HepG2 (cell line): ENCODE measurements around the gene CHAF1A. TPM values are rescaled to one million over a fixed set of nuclear protein-coding genes. Genes with fewer than 3 reads are reported as not detected.

Source experiments
- ASH2L ChIP-seq: fragments of 300-600, 200-600 bp; sonication (generic); IDR thresholded peaks from 2 replicates; pipeline ENCODE4 v1.7.0; 2017; ENCODE audit warnings: low read depth, mild to moderate bottlenecking, moderate library complexity, mixed read lengths, low read length; ENCODE audit not compliant: insufficient read length
- FOXK2 ChIP-seq: fragments of 450-650 bp; IDR thresholded peaks from 2 replicates; pipeline ENCODE4 v1.6.1; 2016
- FOXP1 ChIP-seq, 2 experiments: fragments of 450-650 bp in 1 of 2; IDR thresholded peaks; 2 replicates each; pipeline ENCODE4 v1.6.1; 2017 to 2018; ENCODE audit warnings: antibody characterized with exemption in 1 of 2
- GFI1 ChIP-seq: sonication (generic); formaldehyde crosslinking; IDR thresholded peaks from 2 replicates; pipeline ENCODE4 v1.5.0; 2020; ENCODE audit warnings: missing genetic modification reagents, mild to moderate bottlenecking, borderline replicate concordance
- HMGA1 ChIP-seq: sonication (generic); formaldehyde crosslinking; conservative IDR thresholded peaks from 2 replicates; pipeline ENCODE4 v1.4.0; 2020; ENCODE audit warnings: missing genetic modification reagents
- KLF15 ChIP-seq: sonication (generic); formaldehyde crosslinking; IDR thresholded peaks from 2 replicates; pipeline ENCODE4 v1.8.1; 2023; ENCODE audit warnings: borderline replicate concordance, mild to moderate bottlenecking, inconsistent platforms, missing genetic modification reagents, mixed read lengths
- KLF9 ChIP-seq: IDR thresholded peaks from 2 replicates; pipeline ENCODE4 v1.6.1; 2016; ENCODE audit warnings: low read depth
- PHF5A ChIP-seq: IDR thresholded peaks from one replicate; pipeline ENCODE4 v1.6.1; 2018; ENCODE audit warnings: low read depth, missing genetic modification reagents; ENCODE audit not compliant: unreplicated experiment
- RNF2 ChIP-seq: fragments of 450-650 bp; conservative IDR thresholded peaks from 2 replicates; pipeline ENCODE4 v1.6.1; 2016; ENCODE audit warnings: low read depth
- SKI ChIP-seq: fragments of 450-650 bp; IDR thresholded peaks from one replicate; pipeline ENCODE4 v1.6.1; 2018; ENCODE audit warnings: mild to moderate bottlenecking; ENCODE audit not compliant: partially characterized antibody
- SRSF1 ChIP-seq: fragments of 200-400 bp; formaldehyde crosslinking; optimal IDR thresholded peaks from 2 replicates; pipeline ENCODE3; 2017; ENCODE audit warnings: mild to moderate bottlenecking, low read depth, low read length, moderate library complexity
- TBL1XR1 ChIP-seq: fragments of 150-350 bp; IDR thresholded peaks from 2 replicates; pipeline ENCODE4 v1.6.1; 2014; ENCODE audit warnings: borderline replicate concordance, low read length; ENCODE audit not compliant: partially characterized antibody
- TEF ChIP-seq: sonication (generic); formaldehyde crosslinking; IDR thresholded peaks from 2 replicates; pipeline ENCODE4 v1.5.0; 2020; ENCODE audit warnings: missing genetic modification reagents
- ZBTB42 ChIP-seq: sonication (generic); formaldehyde crosslinking; IDR thresholded peaks from 2 replicates; pipeline ENCODE4 v1.5.0; 2020; ENCODE audit warnings: mild to moderate bottlenecking, missing genetic modification reagents
- ZMYM4 ChIP-seq: sonication (generic); formaldehyde crosslinking; IDR thresholded peaks from 2 replicates; pipeline ENCODE4 v1.8.1; 2023; ENCODE audit warnings: mild to moderate bottlenecking, missing genetic modification reagents
- ZNF510 ChIP-seq: sonication (generic); formaldehyde crosslinking; IDR thresholded peaks from 2 replicates; pipeline ENCODE4 v1.4.0; 2020; ENCODE audit warnings: low read depth, mild to moderate bottlenecking, missing genetic modification reagents
- ZNF703 ChIP-seq: sonication (generic); formaldehyde crosslinking; IDR thresholded peaks from 2 replicates; pipeline ENCODE4 v1.5.1; 2020; ENCODE audit warnings: missing genetic modification reagents, mild to moderate bottlenecking, moderate library complexity, borderline replicate concordance
- ZNF737 ChIP-seq: sonication (generic); formaldehyde crosslinking; IDR thresholded peaks from 2 replicates; pipeline ENCODE4 v1.5.0; 2020; ENCODE audit warnings: missing genetic modification reagents, mild to moderate bottlenecking, borderline replicate concordance
- polyA plus RNA-seq, 8 experiments: library from polyadenylated mRNA; depleted of rRNA in 3 of 8; stranded (reverse) in 7 of 8; unstranded in 1 of 8; fragments of >200 nt; fragmentation: Illumina TruSeq in 4 of 8; extraction: Trizol in 4 of 8; gene quantifications; 2 replicates each; pipeline versions ENCODE4 v1.2.1 to v1.2.3, GENCODE V29; 2011 to 2016; ENCODE audit warnings: low read depth in 4 of 8, missing spikeins in 1 of 8, mixed read lengths in 1 of 8; ENCODE audit not compliant: insufficient read depth in 1 of 8
- total RNA-seq, 5 experiments: library from RNA; depleted of rRNA; stranded (reverse); fragments of >200 nt; fragmentation: Illumina TruSeq; extraction: Trizol; gene quantifications; 2 replicates each; pipeline ENCODE4 v1.2.3, GENCODE V29; 2016; ENCODE audit warnings: low read depth in 1 of 5
- TF ChIP-seq, protein P1 (sequence below): IDR thresholded peaks from 2 replicates; pipeline ENCODE4 v1.6.1; 2016
- TF ChIP-seq, protein P2 (sequence below): sonication (generic); formaldehyde crosslinking; IDR thresholded peaks from 2 replicates; pipeline ENCODE4 v1.5.1; 2020; ENCODE audit warnings: missing genetic modification reagents, mild to moderate bottlenecking, borderline replicate concordance
- TF ChIP-seq, protein P3 (sequence below): sonication (generic); formaldehyde crosslinking; conservative IDR thresholded peaks from 2 replicates; pipeline ENCODE4 v1.4.0; 2020; ENCODE audit warnings: missing genetic modification reagents

CHAF1A gene
- total and polyA plus RNA-seq, 2 of the 13 experiments (the other 11 are each of a cell fraction or from before 2014, with no cell fraction given), result 11.0 to 34.8 TPM

GRCh38 chr19:4471403-4472173 is 69.1 kb downstream of the CHAF1A start (continued):
- no peak for TF ChIP-seq KLF15 (CRISPR knock-in tag)
- TF ChIP-seq, protein P1, sequence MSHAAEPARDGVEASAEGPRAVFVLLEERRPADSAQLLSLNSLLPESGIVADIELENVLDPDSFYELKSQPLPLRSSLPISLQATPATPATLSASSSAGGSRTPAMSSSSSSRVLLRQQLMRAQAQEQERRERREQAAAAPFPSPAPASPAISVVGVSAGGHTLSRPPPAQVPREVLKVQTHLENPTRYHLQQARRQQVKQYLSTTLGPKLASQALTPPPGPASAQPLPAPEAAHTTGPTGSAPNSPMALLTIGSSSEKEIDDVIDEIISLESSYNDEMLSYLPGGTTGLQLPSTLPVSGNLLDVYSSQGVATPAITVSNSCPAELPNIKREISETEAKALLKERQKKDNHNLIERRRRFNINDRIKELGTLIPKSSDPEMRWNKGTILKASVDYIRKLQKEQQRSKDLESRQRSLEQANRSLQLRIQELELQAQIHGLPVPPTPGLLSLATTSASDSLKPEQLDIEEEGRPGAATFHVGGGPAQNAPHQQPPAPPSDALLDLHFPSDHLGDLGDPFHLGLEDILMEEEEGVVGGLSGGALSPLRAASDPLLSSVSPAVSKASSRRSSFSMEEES (CRISPR knock-in tag), result no peak; the same call in 1 of the 2 replicates
- TF ChIP-seq ZNF510 (CRISPR knock-in tag), result no peak
- TF ChIP-seq SKI, result peak; percentile 53
- TF ChIP-seq FOXP1 (IDR thresholded peaks at IDR 0.05), result no peak
- TF ChIP-seq FOXP1 (CRISPR knock-in tag; IDR thresholded peaks at IDR 0.05), result no peak
- no peak for TF ChIP-seq RNF2
- peak; percentile 46 for TF ChIP-seq TBL1XR1
- TF ChIP-seq PHF5A (CRISPR knock-in tag), result no peak
- TF ChIP-seq ASH2L, result no peak
- no peak for TF ChIP-seq HMGA1 (CRISPR knock-in tag)
- no peak for TF ChIP-seq SRSF1
- TF ChIP-seq, protein P2, sequence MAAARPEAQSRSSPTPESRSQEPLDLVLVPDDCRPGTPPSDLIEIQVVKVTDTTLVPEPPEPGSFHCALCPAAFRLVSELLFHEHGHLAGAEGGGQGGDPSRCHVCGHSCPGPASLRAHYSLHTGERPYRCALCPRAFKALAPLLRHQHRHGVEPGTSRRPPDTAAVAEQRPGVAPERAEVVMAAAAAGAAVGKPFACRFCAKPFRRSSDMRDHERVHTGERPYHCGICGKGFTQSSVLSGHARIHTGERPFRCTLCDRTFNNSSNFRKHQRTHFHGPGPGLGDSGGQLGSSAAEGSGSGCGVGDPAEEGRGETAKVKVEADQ (CRISPR knock-in tag), result no peak
- TF ChIP-seq ZBTB42 (CRISPR knock-in tag), result no peak
- TF ChIP-seq ZMYM4 (CRISPR knock-in tag), result peak; percentile 42; the same call in 1 of the 2 replicates
- TF ChIP-seq KLF9, result no peak
- TF ChIP-seq ZNF703 (CRISPR knock-in tag), result no peak
- TF ChIP-seq GFI1 (CRISPR knock-in tag), result no peak
- peak; percentile 4; the same call in 1 of the 2 replicates for TF ChIP-seq FOXK2
- no peak for TF ChIP-seq TEF (CRISPR knock-in tag)
- TF ChIP-seq, protein P3, sequence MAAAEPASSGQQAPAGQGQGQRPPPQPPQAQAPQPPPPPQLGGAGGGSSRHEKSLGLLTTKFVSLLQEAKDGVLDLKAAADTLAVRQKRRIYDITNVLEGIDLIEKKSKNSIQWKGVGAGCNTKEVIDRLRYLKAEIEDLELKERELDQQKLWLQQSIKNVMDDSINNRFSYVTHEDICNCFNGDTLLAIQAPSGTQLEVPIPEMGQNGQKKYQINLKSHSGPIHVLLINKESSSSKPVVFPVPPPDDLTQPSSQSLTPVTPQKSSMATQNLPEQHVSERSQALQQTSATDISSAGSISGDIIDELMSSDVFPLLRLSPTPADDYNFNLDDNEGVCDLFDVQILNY, result no peak
- no peak for TF ChIP-seq ZNF737 (CRISPR knock-in tag)
